GM18858 (cell line): ENCODE measurements around the gene SURF4.
"Not testable (repeated sequence)": the region's sequence is repeated elsewhere in the genome, so short reads cannot be mapped to it uniquely, and the experiment has no call there.

Source experiments
- ATAC-seq: cut with Tn5 transposase; IDR thresholded peaks from one replicate; pipeline ENCODE4 v1.9.1; 2021; ENCODE audit not compliant: unreplicated experiment

Gene SURF4

GRCh38 chr9:133397895-133398294 lies 22.0 kb upstream of the SURF4 start:
- no peak for ATAC-seq

GRCh38 chr9:133397370-133397769 lies 21.5 kb upstream of the SURF4 start:
- no peak for ATAC-seq

- no peak for ATAC-seq
Measured at GRCh38 chr9:133396952-133397351, 21.1 kb upstream of the SURF4 start.

- ATAC-seq, result no peak
Measured at GRCh38 chr9:133394687-133395271, 18.9 kb upstream of the SURF4 start.

GRCh38 chr9:133393399-133393798 lies 17.5 kb upstream of the SURF4 start:
- no peak for ATAC-seq

GRCh38 chr9:133392308-133392707 lies 16.4 kb upstream of the SURF4 start:
- not testable (repeated sequence) for ATAC-seq

GRCh38 chr9:133391449-133391848 lies 15.6 kb upstream of the SURF4 start:
- ATAC-seq, result not testable (repeated sequence)

GRCh38 chr9:133390713-133391112 lies 14.9 kb upstream of the SURF4 start:
- ATAC-seq, result no peak

GRCh38 chr9:133389562-133389961 lies 13.7 kb upstream of the SURF4 start:
- ATAC-seq, result no peak

GRCh38 chr9:133389025-133389557 lies 13.2 kb upstream of the SURF4 start:
- ATAC-seq, result no peak

GRCh38 chr9:133387680-133388079 lies 11.8 kb upstream of the SURF4 start:
- ATAC-seq, result no peak

- no peak for ATAC-seq
Measured at GRCh38 chr9:133386338-133386737, 10.5 kb upstream of the SURF4 start.

GRCh38 chr9:133385452-133385851 lies 9.6 kb upstream of the SURF4 start:
- no peak for ATAC-seq

- no peak for ATAC-seq
Measured at GRCh38 chr9:133384736-133385321, 9.0 kb upstream of the SURF4 start.

- no peak for ATAC-seq
Measured at GRCh38 chr9:133383438-133383837, 7.6 kb upstream of the SURF4 start.

- no peak for ATAC-seq
Measured at GRCh38 chr9:133382507-133383141, 6.8 kb upstream of the SURF4 start.

- no peak for ATAC-seq
Measured at GRCh38 chr9:133380734-133381133, 4.9 kb upstream of the SURF4 start.

- no peak for ATAC-seq
Measured at GRCh38 chr9:133379153-133380086, 3.6 kb upstream of the SURF4 start.

- no peak for ATAC-seq
Measured at GRCh38 chr9:133378408-133378962, 2.6 kb upstream of the SURF4 start.

GRCh38 chr9:133377721-133378216 lies 1.9 kb upstream of the SURF4 start:
- ATAC-seq, result no peak

GRCh38 chr9:133377280-133377679 lies 1.4 kb upstream of the SURF4 start:
- not testable (repeated sequence) for ATAC-seq
